ENCODE data around the gene TANK. TPM values are rescaled to one million over a fixed set of nuclear protein-coding genes. Genes with fewer than 3 reads are reported as not detected.

TANK gene
- total and polyA plus RNA-seq, 2 donors from 2014 or later, result 21.2 to 56.1 TPM

DNA sequence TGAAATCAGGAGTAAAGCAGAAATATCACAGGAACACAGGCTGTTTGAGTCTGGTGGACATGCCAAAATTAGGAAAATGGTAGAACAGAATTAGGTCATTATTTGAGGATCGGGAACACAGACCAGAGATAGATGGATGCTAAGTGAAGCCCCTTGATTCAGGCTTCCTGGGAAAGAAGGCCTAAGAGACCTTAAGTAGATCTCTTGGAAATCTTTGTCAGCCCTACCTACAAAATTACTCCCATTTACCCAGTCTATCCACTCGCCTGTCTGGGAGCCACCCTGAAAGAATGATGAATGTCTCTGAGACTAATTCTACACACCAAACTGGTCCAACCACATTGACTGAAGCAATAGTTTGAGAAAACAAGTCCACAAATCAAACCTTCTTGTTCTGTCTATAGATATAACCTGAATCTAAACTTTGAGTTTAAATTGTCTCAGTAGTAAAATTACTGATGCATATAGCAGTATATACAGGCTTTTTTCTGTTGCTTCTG, 36.6 kb upstream of the TANK start:
- no peaks in the 10 kb centered on the region for H3K9me3 ChIP-seq (ENCODE audit: control insufficient read depth in 2 of 3, insufficient read depth in 1 of 3, low read length in 3 of 3)
- intact Hi-C loops (cut with DNase I), result no loop called here
- FAIRE-seq, result no peak
- peak overlapping the region in 1 of 2 donors; percentile 23 for H3K27ac ChIP-seq (ENCODE audit: low read depth in 2 of 2, low read length in 2 of 2)
- peaks cover 0 to 5% (median 3%) of the 10 kb centered on the region in 3 donors for H3K4me1 ChIP-seq (ENCODE audit: control insufficient read depth in 2 of 3, insufficient read depth in 2 of 3, low read depth in 1 of 3, low read length in 3 of 3)
- TF ChIP-seq, protein P1, sequence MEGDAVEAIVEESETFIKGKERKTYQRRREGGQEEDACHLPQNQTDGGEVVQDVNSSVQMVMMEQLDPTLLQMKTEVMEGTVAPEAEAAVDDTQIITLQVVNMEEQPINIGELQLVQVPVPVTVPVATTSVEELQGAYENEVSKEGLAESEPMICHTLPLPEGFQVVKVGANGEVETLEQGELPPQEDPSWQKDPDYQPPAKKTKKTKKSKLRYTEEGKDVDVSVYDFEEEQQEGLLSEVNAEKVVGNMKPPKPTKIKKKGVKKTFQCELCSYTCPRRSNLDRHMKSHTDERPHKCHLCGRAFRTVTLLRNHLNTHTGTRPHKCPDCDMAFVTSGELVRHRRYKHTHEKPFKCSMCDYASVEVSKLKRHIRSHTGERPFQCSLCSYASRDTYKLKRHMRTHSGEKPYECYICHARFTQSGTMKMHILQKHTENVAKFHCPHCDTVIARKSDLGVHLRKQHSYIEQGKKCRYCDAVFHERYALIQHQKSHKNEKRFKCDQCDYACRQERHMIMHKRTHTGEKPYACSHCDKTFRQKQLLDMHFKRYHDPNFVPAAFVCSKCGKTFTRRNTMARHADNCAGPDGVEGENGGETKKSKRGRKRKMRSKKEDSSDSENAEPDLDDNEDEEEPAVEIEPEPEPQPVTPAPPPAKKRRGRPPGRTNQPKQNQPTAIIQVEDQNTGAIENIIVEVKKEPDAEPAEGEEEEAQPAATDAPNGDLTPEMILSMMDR (IDR thresholded peaks at IDR 0.05; ENCODE audit: borderline replicate concordance, extremely low read depth, insufficient read depth), result no peak
- H3K27me3 ChIP-seq (ENCODE audit: control insufficient read depth, insufficient read depth, low read length), result no peaks in the 10 kb centered on the region
- no peak overlapping the region for H3K9ac ChIP-seq (ENCODE audit: low read length in 3 of 3)
- no peak for DNase-seq
- no peaks in the 10 kb centered on the region for H3K36me3 ChIP-seq (ENCODE audit: control insufficient read depth in 2 of 3, insufficient read depth in 3 of 3, low read length in 3 of 3)
- H3K4me3 ChIP-seq (ENCODE audit: low read length in 3 of 3), result no peak overlapping the region

- intact Hi-C loops (cut with DNase I), result no loop called here
- no peak overlapping the region for H3K27ac ChIP-seq (ENCODE audit: low read depth in 2 of 2, low read length in 2 of 2)
- DNase-seq, result no peak
- H3K36me3 ChIP-seq (ENCODE audit: control insufficient read depth in 2 of 3, insufficient read depth in 3 of 3, low read length in 3 of 3), result no peaks in the 10 kb centered on the region
- no peaks in the 10 kb centered on the region for H3K27me3 ChIP-seq (ENCODE audit: control insufficient read depth, insufficient read depth, low read length)
- TF ChIP-seq, protein P1 (IDR thresholded peaks at IDR 0.05; ENCODE audit: borderline replicate concordance, extremely low read depth, insufficient read depth), result no peak
- H3K4me1 ChIP-seq (ENCODE audit: control insufficient read depth in 2 of 3, insufficient read depth in 2 of 3, low read depth in 1 of 3, low read length in 3 of 3), result peaks cover 0 to 5% (median 3%) of the 10 kb centered on the region in 3 donors
- FAIRE-seq, result no peak
- H3K4me3 ChIP-seq (ENCODE audit: low read length in 3 of 3), result no peak overlapping the region
- H3K9me3 ChIP-seq (ENCODE audit: control insufficient read depth in 2 of 3, insufficient read depth in 1 of 3, low read length in 3 of 3), result no peaks in the 10 kb centered on the region
- no peak overlapping the region for H3K9ac ChIP-seq (ENCODE audit: low read length in 3 of 3)
Measured at GRCh38 chr2:161124201-161124600, 36.0 kb upstream of the TANK start.

DNA sequence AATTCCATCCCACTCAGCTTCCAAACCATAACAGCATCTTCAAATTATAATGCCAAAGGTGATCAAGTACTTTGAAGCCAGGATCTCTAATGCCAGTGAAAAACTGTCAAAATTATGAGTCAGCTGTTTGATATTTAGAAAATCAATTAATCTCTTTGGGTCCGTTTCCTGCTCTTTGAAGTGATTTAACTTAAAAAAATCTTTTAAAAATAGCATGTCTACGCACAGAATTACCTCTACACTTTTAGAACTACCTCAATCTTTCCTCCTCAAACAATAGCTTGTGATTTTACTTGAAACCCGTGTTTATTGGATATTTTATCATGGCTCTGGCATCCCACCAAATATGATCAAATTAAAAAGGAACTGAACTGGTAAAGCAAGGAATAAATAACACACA, 31.3 kb upstream of the TANK start:
- TF ChIP-seq, protein P1 (IDR thresholded peaks at IDR 0.05; ENCODE audit: borderline replicate concordance, extremely low read depth, insufficient read depth), result no peak
- no peaks in the 10 kb centered on the region for H3K36me3 ChIP-seq (ENCODE audit: control insufficient read depth in 2 of 3, insufficient read depth in 3 of 3, low read length in 3 of 3)
- no peak for FAIRE-seq
- intact Hi-C loops (cut with DNase I), result no loop called here
- H3K4me3 ChIP-seq (ENCODE audit: low read length in 3 of 3), result no peak overlapping the region
- peaks cover 0 to 2% (median 0%) of the 10 kb centered on the region in 3 donors for H3K9me3 ChIP-seq (ENCODE audit: control insufficient read depth in 2 of 3, insufficient read depth in 1 of 3, low read length in 3 of 3)
- DNase-seq, result no peak
- H3K9ac ChIP-seq (ENCODE audit: low read length in 3 of 3), result no peak overlapping the region
- no peaks in the 10 kb centered on the region for H3K4me1 ChIP-seq (ENCODE audit: control insufficient read depth in 2 of 3, insufficient read depth in 2 of 3, low read depth in 1 of 3, low read length in 3 of 3)
- H3K27ac ChIP-seq (ENCODE audit: low read depth in 2 of 2, low read length in 2 of 2), result no peak overlapping the region
- H3K27me3 ChIP-seq (ENCODE audit: control insufficient read depth, insufficient read depth, low read length), result no peaks in the 10 kb centered on the region

- Histone ChIP-seq H3K27me3 (ENCODE audit: control insufficient read depth, insufficient read depth, low read length) (no peaks in the 10 kb centered on the region), H3K4me3 (ENCODE audit: low read length in 3 of 3) (no peak overlapping the region), H3K27ac (ENCODE audit: low read depth in 2 of 2, low read length in 2 of 2) (no peak overlapping the region), H3K4me1 (ENCODE audit: control insufficient read depth in 2 of 3, insufficient read depth in 2 of 3, low read depth in 1 of 3, low read length in 3 of 3) (peaks cover 0 to 11% (median 10%) of the 10 kb centered on the region in 3 donors), H3K9ac (ENCODE audit: low read length in 3 of 3) (no peak overlapping the region), H3K36me3 (ENCODE audit: control insufficient read depth in 2 of 3, insufficient read depth in 3 of 3, low read length in 3 of 3) (no peaks in the 10 kb centered on the region), H3K9me3 (ENCODE audit: control insufficient read depth in 2 of 3, insufficient read depth in 1 of 3, low read length in 3 of 3) (peaks cover 0 to 2% (median 0%) of the 10 kb centered on the region in 3 donors)
- TF ChIP-seq, protein P1 (IDR thresholded peaks at IDR 0.05; ENCODE audit: borderline replicate concordance, extremely low read depth, insufficient read depth), result no peak
- intact Hi-C loops (cut with DNase I), result no loop called here
- DNase-seq (no peak), FAIRE-seq (no peak)
Measured at GRCh38 chr2:161130354-161130753, 29.9 kb upstream of the TANK start.

All from kidney (tissue), 14 donors.